HG02884 (cell line): ENCODE measurements around the gene MREG.
"Not testable (repeated sequence)": the region's sequence is repeated elsewhere in the genome, so short reads cannot be mapped to it uniquely, and the experiment has no call there.

Source experiments
- ATAC-seq: cut with Tn5 transposase; IDR thresholded peaks from one replicate; pipeline ENCODE4 v1.9.1; 2021; ENCODE audit warnings: mild to moderate bottlenecking, moderate library complexity; ENCODE audit not compliant: unreplicated experiment

MREG gene

GRCh38 chr2:215988556-215989207 lies 24.7 kb downstream of the MREG start:
- ATAC-seq = not testable (repeated sequence)

- ATAC-seq = no peak
Observed at GRCh38 chr2:215985257-215985656, 28.1 kb downstream of the MREG start.

- ATAC-seq = no peak
Observed at GRCh38 chr2:215984661-215985060, 28.7 kb downstream of the MREG start.

- no peak for ATAC-seq
Observed at GRCh38 chr2:215983581-215984351, 29.6 kb downstream of the MREG start.

- peak; percentile 53 for ATAC-seq
Observed at GRCh38 chr2:215982465-215982875, 30.9 kb downstream of the MREG start.

- ATAC-seq = no peak
Observed at GRCh38 chr2:215981115-215981514, 32.2 kb downstream of the MREG start.

- ATAC-seq = peak; percentile 69
Observed at GRCh38 chr2:215979620-215980019, 33.7 kb downstream of the MREG start.

GRCh38 chr2:215974700-215975429 lies 38.5 kb downstream of the MREG start:
- ATAC-seq = no peak

GRCh38 chr2:215973954-215974699 lies 39.2 kb downstream of the MREG start:
- ATAC-seq = no peak

- ATAC-seq = no peak
Observed at GRCh38 chr2:215973145-215973792, 40.1 kb downstream of the MREG start.

- ATAC-seq = no peak
Observed at GRCh38 chr2:215971671-215972070, 41.7 kb downstream of the MREG start.

- ATAC-seq = not testable (repeated sequence)
Observed at GRCh38 chr2:215970894-215971293, 42.5 kb downstream of the MREG start.

GRCh38 chr2:215970425-215970824 lies 42.9 kb downstream of the MREG start:
- ATAC-seq = no peak

GRCh38 chr2:215969131-215969841 lies 44.1 kb downstream of the MREG start:
- no peak for ATAC-seq

GRCh38 chr2:215968499-215968898 lies 44.9 kb downstream of the MREG start:
- ATAC-seq = no peak

- ATAC-seq = no peak
Observed at GRCh38 chr2:215967590-215968378, 45.6 kb downstream of the MREG start.

GRCh38 chr2:215966951-215967350 lies 46.4 kb downstream of the MREG start:
- ATAC-seq = no peak

GRCh38 chr2:215966274-215966673 lies 47.1 kb downstream of the MREG start:
- no peak for ATAC-seq

GRCh38 chr2:215965532-215966165 lies 47.7 kb downstream of the MREG start:
- ATAC-seq = no peak
